Uterus (tissue), 2 donors: ENCODE data around the gene PAQR8.

Experiments
- CTCF ChIP-seq, 4 experiments: fragments of 200-600 bp in 2 of 4; fragments of 450-650 bp in 2 of 4; sonication (generic) in 2 of 4; IDR thresholded peaks; one replicate each; pipeline ENCODE4 v1.5.1; 2016 to 2019; ENCODE audit warnings: antibody characterized with exemption in 4 of 4, mild to moderate bottlenecking in 2 of 4, moderate library complexity in 1 of 4
- POLR2A ChIP-seq, 2 donors: fragments of 450-650 bp; IDR thresholded peaks; one replicate each; pipeline ENCODE4 v1.6.1; 2016; ENCODE audit warnings: antibody characterized with exemption in 2 of 2, mild to moderate bottlenecking in 1 of 2, moderate library complexity in 1 of 2

- TF ChIP-seq CTCF (IDR thresholded peaks at IDR 0.05) (no peak), POLR2A (IDR thresholded peaks at IDR 0.05) (no peak)
These were observed 10.1 kb upstream of the PAQR8 start for GRCh38 chr6:52351879-52352238.
